Posterior vena cava (tissue), 2 donors: ENCODE data around the gene CENPI. TPM values are rescaled to one million over a fixed set of nuclear protein-coding genes. Genes with fewer than 3 reads are reported as not detected.

ENCODE experiments used
- total RNA-seq, 2 donors: library from RNA; stranded (reverse); fragmentation: NEBNext Ultra II Directional; extraction: Animal tissue kit (Norgen Biotek cat#: 25700); gene quantifications; one replicate each; pipeline ENCODE4 v1.2.1, GENCODE V29; 2021
- donor health status: DM: yes; HTN: yes; CAD: no.
- donor health status: DM: yes; HTN: yes; CAD: no.

CENPI gene
- total RNA-seq, 2 donors from 2014 or later = 1.2 to 2.0 TPM

Other genes with a start within 250 kb of the CENPI start
- not detected for gene NOX1, start 223.8 kb upstream of the CENPI start, total RNA-seq
- under 1 TPM; 0.14 TPM for gene XKRX, start 169.3 kb upstream of the CENPI start, total RNA-seq
- not detected for gene ARL13A, start 128.5 kb upstream of the CENPI start, total RNA-seq
- 10 to 100 TPM; 12.9 to 14.7 TPM for gene TRMT2B, start 46.1 kb upstream of the CENPI start, total RNA-seq
- 10 to 100 TPM; 13.8 to 26.5 TPM for gene TMEM35A, start 19.3 kb upstream of the CENPI start, total RNA-seq
- under 1 TPM; 0.57 to 0.65 TPM for gene DRP2, start 121.6 kb downstream of the CENPI start, total RNA-seq
- not detected for gene TAF7L, start 193.1 kb downstream of the CENPI start, total RNA-seq